Activated naive CD4-positive, alpha-beta T cell treated with anti-CD3 and anti-CD28 coated beads, Interleukin-2, amount 50 U/mL, for 16 hours (primary cell): ENCODE results near the gene G6PC2.
A peak's percentile ranks its signal among the peaks of the same experiment; 100 is the strongest.
"Not testable (repeated sequence)": the region's sequence is repeated elsewhere in the genome, so short reads cannot be mapped to it uniquely, and the experiment has no call there.

Experiments
- DNase-seq: peaks from one replicate; pipeline ENCODE4 v3.0.0-alpha.2; 2020

The G6PC2 gene

DNA sequence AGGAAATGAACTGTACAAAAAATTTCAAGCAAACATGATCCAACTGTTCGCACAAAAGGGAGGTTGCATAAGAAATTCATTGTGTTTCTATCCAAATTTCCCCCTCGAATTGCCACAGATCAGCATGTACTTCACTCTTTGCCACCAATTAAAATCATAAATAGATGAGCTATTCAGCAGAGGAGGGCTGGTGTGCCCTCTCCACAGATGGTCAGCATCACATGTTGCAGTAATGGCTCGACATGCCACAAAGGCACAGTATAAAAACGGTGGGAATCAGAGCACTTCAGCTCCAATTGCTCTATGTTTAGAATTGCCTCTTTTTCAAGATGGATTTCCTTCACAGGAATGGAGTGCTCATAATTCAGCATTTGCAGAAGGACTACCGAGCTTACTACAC is at the start of gene G6PC2:
Gene G6PC2, plus strand, starts transcription at position 289 of the 400 bp plus-strand sequence. Its CDS starts 41 bp downstream, at position 330.
- DNase-seq: no peak

- DNase-seq: no peak
These were observed 49.3 kb upstream of the G6PC2 start for GRCh38 chr2:168851674-168852320.

DNA sequence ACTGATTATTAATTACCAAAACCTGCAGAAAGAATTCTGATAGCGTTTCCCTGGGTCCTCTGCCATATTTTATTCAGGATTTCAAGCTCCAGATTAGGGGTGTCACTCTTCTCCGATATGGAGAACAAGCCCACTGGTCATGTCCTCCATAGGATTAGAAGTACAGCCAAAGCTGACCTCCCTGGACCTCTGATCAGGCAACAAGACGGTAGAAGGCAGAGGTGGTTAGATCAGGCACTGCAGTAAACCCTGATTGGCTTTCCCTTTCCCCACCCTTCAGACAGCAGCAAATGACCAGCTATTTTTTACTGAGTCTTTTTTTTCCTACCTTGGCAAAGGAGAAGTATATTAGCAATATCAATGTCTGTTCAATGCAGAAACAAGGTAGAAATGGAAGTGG is 48.6 kb upstream of the G6PC2 start:
- no peak for DNase-seq

GRCh38 chr2:168853471-168853870 is 47.6 kb upstream of the G6PC2 start:
- DNase-seq: no peak

DNA sequence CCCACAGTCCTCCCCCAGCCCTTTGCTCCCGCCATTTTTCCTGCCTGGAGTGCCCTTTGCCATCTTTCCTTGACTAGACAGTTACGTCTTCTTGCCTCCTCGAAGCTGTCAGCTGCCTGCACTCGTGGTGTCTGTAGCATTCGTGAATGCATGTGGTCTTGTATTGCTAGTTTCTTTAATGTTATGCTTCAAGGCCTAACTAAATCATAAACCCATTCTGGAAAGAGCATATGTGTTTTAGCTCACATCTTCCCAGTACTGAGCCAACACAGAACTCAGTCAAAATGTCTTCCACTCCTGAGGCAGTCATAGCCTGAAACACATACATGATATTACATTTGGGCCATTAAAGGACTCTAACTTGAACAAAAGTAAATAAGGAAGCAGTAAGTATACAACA is 46.4 kb upstream of the G6PC2 start:
- DNase-seq: no peak

DNA sequence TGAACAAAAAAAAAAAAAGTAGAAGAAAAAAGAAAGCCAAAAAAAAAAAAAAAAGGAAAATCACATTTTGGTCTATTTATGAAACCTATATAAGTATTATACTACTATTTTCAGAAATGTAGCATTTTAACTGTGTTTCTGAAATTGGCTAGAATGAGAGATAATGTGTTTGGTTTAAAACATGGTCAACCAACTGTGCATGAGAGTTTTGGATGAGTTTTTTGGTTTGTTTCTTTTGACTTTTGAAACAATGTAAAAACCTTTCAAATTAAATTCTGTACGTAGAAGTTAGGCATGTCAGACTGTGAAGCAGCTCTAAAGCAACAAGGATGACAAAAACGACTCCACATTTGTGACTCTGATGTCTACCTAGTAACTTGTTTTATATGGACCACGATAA is 45.5 kb upstream of the G6PC2 start:
- no peak for DNase-seq

DNA sequence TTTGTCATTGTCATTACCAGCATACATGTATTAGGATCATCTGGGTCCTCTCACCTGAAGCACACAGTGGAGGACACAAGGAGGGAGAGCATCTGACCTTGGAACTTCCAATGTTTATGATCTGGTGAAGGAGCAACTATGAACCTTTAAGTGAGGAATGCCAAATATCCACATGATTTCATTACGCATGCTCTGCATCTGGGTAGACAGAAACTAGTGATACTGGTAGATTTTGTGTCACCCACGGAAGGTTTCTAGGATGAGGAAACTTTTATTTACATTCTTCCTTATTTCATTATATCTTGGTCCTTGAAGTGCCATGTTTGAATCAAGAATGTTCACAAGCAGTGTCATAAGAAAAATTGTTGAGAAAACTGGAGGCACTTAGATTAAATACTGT is 42.9 kb upstream of the G6PC2 start:
- DNase-seq: no peak

DNA sequence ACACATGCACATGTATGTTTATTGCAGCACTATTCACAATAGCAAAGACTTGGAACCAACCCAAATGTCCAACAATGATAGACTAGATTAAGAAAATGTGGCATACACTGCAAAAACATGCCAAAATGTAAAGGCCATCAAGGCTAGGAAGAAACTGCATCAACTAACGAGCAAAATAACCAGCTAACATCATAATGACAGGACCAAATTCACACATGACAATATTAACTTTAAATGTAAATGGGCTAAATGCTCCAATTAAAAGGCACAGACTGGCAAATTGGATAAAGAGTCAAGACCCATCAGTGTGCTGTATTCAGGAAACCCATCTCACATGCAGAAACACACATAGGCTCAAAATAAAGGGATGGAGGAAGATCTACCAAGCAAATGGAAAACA is 33.9 kb upstream of the G6PC2 start:
- DNase-seq: not testable (repeated sequence)

DNA sequence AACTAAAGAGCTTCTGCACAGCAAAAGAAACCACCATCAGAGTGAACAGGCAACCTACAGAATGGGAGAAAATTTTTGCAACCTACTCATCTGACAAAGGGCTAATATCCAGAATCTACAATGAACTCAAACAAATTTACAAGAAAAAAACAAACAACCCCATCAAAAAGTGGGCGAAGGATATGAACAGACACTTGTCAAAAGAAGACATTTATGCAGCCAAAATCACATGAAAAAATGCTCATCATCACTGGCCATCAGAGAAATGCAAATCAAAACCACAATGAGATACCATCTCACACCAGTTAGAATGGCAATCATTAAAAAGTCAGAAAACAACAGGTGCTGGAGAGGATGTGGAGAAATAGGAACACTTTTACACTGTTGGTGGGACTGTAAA is 30.7 kb upstream of the G6PC2 start:
- DNase-seq: not testable (repeated sequence)

GRCh38 chr2:168870824-168871223 is 30.3 kb upstream of the G6PC2 start:
- not testable (repeated sequence) for DNase-seq

GRCh38 chr2:168874368-168875054 is 26.6 kb upstream of the G6PC2 start:
- no peak for DNase-seq

- not testable (repeated sequence) for DNase-seq
These were observed 18.9 kb upstream of the G6PC2 start for GRCh38 chr2:168882163-168882562.

- no peak for DNase-seq
These were observed 16.1 kb upstream of the G6PC2 start for GRCh38 chr2:168884975-168885374.

DNA sequence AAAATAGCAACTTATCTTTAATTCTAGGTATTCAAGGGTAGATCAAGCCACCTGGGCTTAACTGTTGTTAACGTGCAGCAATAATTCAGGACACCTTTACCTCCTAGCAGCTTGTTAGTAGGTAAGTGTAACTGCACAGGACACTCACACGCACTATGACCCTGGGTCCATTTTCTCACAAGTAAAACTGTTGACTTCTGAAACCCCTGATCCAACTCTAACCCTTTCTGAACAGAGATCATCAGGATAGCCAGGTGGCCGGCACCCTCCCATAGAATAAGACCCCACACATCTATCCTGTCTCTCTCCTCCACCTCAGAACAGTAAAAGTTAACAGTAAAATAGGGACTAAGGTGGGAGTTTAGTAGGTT is 11.5 kb upstream of the G6PC2 start:
- no peak for DNase-seq

DNA sequence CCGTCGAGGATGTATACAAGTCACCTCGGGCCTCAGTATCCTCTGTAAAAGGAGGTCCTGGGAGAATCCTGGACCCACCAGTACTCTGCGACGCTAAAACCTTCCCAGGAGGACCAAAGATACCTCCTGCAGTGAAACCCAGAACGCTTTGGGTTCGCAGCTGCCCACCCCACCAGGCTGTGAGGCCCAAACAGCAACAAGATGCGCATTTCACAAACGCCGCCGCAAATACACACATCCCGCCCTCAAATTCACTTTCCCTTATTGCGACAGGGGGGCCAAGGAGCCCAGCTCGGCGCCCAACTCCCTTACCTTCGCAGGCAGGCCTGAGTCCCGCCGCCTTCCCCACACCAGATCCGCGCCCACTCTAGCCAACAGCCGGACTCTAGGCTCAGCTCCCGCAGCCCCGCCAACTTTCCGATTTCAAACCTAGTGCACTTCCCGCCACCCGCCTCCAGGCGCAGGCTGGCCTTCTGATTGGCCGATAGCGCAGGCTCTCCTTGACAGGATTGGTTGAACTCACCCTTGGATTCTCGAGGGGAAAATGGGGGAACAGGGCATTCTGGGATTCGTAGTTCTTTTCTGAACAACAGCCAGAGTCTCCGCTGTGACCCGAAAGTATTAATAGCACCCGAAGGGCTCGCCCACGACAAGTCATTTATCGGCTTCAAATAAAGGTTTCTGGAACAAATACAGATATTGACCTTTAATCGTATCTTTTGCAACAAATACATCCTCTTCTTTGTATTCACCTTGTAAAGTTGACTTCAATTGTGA is 10.9 kb upstream of the G6PC2 start, which contains the start of gene SPC25:
Gene SPC25, minus strand, starts transcription at position 425 of the 777 bp plus-strand sequence. CDS start 911 bp downstream, outside the sequence.
- DNase-seq: peak; percentile 82

DNA sequence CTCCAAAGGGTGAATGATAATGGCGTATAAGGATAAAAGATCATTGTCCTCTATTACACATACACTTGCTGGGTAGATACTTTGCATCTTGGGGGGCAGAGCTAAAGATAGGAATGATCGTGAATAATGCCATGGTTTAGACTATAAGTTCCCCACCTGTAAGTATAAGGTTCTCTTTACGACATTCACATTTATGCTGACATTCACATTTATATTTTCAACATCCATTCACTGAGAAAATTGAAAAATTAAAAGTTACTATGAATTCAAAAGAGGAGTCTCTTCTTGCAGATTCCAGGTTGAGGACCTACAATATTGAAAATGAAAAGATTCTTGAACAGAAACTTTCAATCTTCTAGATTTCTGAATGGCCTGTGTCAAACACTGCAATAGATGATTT is 8.8 kb upstream of the G6PC2 start:
- DNase-seq: no peak

GRCh38 chr2:168894101-168894500 is 7.0 kb upstream of the G6PC2 start:
- no peak for DNase-seq

- DNase-seq: no peak
These were observed 6.4 kb upstream of the G6PC2 start for GRCh38 chr2:168894720-168895119.

DNA sequence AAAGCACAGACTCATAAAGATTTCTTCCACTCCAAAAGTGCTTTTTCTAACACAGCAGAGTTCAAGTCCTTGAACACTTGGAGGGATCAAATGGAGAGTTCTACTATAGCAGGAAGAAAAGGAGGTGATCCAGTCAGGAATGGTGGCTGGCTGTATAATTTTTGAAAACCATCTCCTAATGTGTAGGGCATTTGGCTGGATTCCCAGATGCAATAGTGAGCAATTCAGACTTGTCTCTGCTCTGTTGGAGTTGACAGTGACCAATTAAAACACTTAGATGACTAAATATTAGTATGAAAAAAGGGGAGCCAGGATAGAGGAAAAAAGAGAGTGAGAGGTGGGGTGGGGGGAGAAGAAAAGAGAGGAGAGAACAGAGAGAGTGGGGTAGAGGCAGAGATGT is 5.3 kb upstream of the G6PC2 start:
- no peak for DNase-seq

DNA sequence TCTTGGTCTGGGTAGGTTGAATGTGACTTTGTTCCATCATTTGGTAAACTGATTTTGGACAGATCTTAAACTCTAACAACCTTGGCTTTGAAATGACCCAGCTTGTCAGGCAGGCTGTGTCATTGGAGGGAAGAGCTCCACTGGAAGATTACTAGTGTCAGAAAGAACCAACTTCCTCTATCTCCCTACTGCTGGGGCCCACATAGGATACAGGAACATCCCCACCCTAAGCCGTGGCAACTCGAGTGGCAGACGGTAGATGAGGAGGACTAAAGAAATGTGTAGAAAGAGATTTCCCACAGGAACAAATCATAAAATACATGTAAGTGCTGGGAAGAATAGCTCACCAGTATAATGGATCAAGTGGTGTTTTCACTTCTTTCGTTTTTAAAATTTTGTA is 4.3 kb upstream of the G6PC2 start:
- DNase-seq: no peak

DNA sequence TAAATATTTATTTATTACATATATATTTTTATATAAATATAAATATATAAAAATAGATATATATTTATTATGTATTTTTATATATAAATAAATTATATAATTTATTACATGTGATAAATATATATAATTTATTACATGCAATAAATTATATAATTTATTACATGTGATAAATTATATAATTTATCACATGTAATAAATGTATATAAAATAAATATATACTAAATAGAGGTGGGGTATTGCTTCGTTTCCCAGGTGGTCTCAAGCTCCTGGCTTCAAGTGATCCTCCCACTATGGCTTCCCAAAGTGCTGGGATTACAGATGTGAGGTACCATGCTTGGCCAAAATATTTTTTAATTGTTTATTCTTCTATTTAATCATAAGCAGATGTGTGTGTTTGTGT is 3.6 kb upstream of the G6PC2 start:
- DNase-seq: no peak

GRCh38 chr2:168903888-168904287 is 2.8 kb downstream of the G6PC2 start:
- no peak for DNase-seq

GRCh38 chr2:168904358-168904757 is 3.3 kb downstream of the G6PC2 start:
- no peak for DNase-seq
